SK-N-SH treated with all-trans-retinoic acid at 6 μM for 48 hours (cell line): ENCODE measurements around the gene FBXL22.

Experiments
- ATAC-seq: fragments of 200-7000 bp; cut with Tn5 transposase; 3 replicates; pipeline ENCODE4 v1.9.1; 2020; ENCODE audit warnings: mild to moderate bottlenecking, moderate library complexity
- ARNTL ChIP-seq: fragments of 450-650 bp; formaldehyde crosslinking; IDR thresholded peaks from 2 replicates; pipeline ENCODE4 v1.5.0; 2020; ENCODE audit warnings: low read depth, mild to moderate bottlenecking, moderate library complexity, borderline replicate concordance
- BACH2 ChIP-seq: fragments of 250-450 bp; sonication (Bioruptor Pico); IDR thresholded peaks from 2 replicates; pipeline ENCODE4 v1.9.0; 2021; ENCODE audit warnings: mild to moderate bottlenecking, borderline replicate concordance
- CSDC2 ChIP-seq: fragments of 250-450 bp; sonication (Bioruptor Pico); IDR thresholded peaks from 2 replicates; pipeline ENCODE4 v1.5.0; 2020; ENCODE audit warnings: mild to moderate bottlenecking, moderate library complexity
- CSRNP3 ChIP-seq: fragments of 250-450 bp; sonication (Bioruptor Pico); IDR thresholded peaks from 2 replicates; pipeline ENCODE4 v1.5.1; 2021; ENCODE audit warnings: mild to moderate bottlenecking, moderate library complexity
- ESRRG ChIP-seq: fragments of 250-450 bp; sonication (Bioruptor Pico); IDR thresholded peaks from 2 replicates; pipeline ENCODE4 v1.6.1; 2021; ENCODE audit warnings: mild to moderate bottlenecking
- GLIS3 ChIP-seq: fragments of 250-450 bp; sonication (Bioruptor Pico); IDR thresholded peaks from 2 replicates; pipeline ENCODE4 v1.5.0; 2020; ENCODE audit warnings: mild to moderate bottlenecking, moderate library complexity
- ISL1 ChIP-seq: fragments of 250-450 bp; sonication (Bioruptor Pico); IDR thresholded peaks from 2 replicates; pipeline ENCODE4 v2.1.2; 2022; ENCODE audit warnings: mild to moderate bottlenecking, moderate library complexity
- OSR1 ChIP-seq: fragments of 250-450 bp; sonication (Bioruptor Pico); IDR thresholded peaks from 2 replicates; pipeline ENCODE4 v1.8.0; 2022; ENCODE audit warnings: moderate library complexity, mild to moderate bottlenecking, inconsistent platforms
- PPARA ChIP-seq: fragments of 250-450 bp; sonication (Bioruptor Pico); IDR thresholded peaks from 2 replicates; pipeline ENCODE4 v1.5.0; 2020; ENCODE audit warnings: mild to moderate bottlenecking, borderline replicate concordance
- RARB ChIP-seq: fragments of 250-450 bp; sonication (Bioruptor Pico); IDR thresholded peaks from 2 replicates; pipeline ENCODE4 v1.8.0; 2021; ENCODE audit warnings: mild to moderate bottlenecking, moderate library complexity
- SNAI2 ChIP-seq: fragments of 250-450 bp; sonication (Bioruptor Pico); IDR thresholded peaks from 2 replicates; pipeline ENCODE4 v1.5.0; 2020; ENCODE audit warnings: mild to moderate bottlenecking, moderate library complexity
- TCF4 ChIP-seq: fragments of 250-450 bp; sonication (Bioruptor Pico); IDR thresholded peaks from 2 replicates; pipeline ENCODE4 v1.8.0; 2021; ENCODE audit warnings: mild to moderate bottlenecking, moderate library complexity, borderline replicate concordance
- TOX ChIP-seq: fragments of 250-450 bp; sonication (Bioruptor Pico); IDR thresholded peaks from 2 replicates; pipeline ENCODE4 v1.8.0; 2021; ENCODE audit warnings: mild to moderate bottlenecking, moderate library complexity, borderline replicate concordance
- ZC3H10 ChIP-seq: fragments of 250-450 bp; sonication (Bioruptor Pico); IDR thresholded peaks from 2 replicates; pipeline ENCODE4 v1.5.1; 2021; ENCODE audit warnings: mild to moderate bottlenecking, moderate library complexity
- ZFP3 ChIP-seq: fragments of 250-450 bp; sonication (Bioruptor Pico); IDR thresholded peaks from 2 replicates; pipeline ENCODE4 v1.5.0; 2020; ENCODE audit warnings: mild to moderate bottlenecking, moderate library complexity
- ZFP30 ChIP-seq: fragments of 450-650 bp; formaldehyde crosslinking; IDR thresholded peaks from 2 replicates; pipeline ENCODE4 v1.5.0; 2022; ENCODE audit warnings: mild to moderate bottlenecking, moderate library complexity
- ZNF565 ChIP-seq: fragments of 450-650 bp; formaldehyde crosslinking; conservative IDR thresholded peaks from 2 replicates; pipeline ENCODE4 v1.5.0; 2020; ENCODE audit warnings: low read depth, mild to moderate bottlenecking, moderate library complexity
- ZNF70 ChIP-seq: fragments of 450-650 bp; formaldehyde crosslinking; IDR thresholded peaks from 2 replicates; pipeline ENCODE4 v1.5.0; 2020; ENCODE audit warnings: mild to moderate bottlenecking, moderate library complexity
- ZNF8 ChIP-seq: fragments of 450-650 bp; formaldehyde crosslinking; IDR thresholded peaks from 2 replicates; pipeline ENCODE4 v1.5.0; 2020; ENCODE audit warnings: mild to moderate bottlenecking, moderate library complexity
- TF ChIP-seq, protein P1 (sequence below): fragments of 250-450 bp; sonication (Bioruptor Pico); IDR thresholded peaks from 2 replicates; pipeline ENCODE4 v1.5.1; 2020; ENCODE audit warnings: low read depth, mild to moderate bottlenecking, moderate library complexity
- TF ChIP-seq, protein P2 (sequence below): fragments of 250-450 bp; sonication (Bioruptor Pico); IDR thresholded peaks from 2 replicates; pipeline ENCODE4 v1.8.0; 2021; ENCODE audit warnings: low read depth, mild to moderate bottlenecking, moderate library complexity, borderline replicate concordance
- TF ChIP-seq, protein P3 (sequence below): fragments of 250-450 bp; sonication (Bioruptor Pico); IDR thresholded peaks from 2 replicates; pipeline ENCODE4 v1.5.0; 2020; ENCODE audit warnings: mild to moderate bottlenecking, moderate library complexity
- TF ChIP-seq, protein P4 (sequence below): fragments of 250-450 bp; sonication (Bioruptor Pico); IDR thresholded peaks from 2 replicates; pipeline ENCODE4 v1.8.0; 2020; ENCODE audit warnings: mild to moderate bottlenecking, moderate library complexity, borderline replicate concordance

Gene FBXL22

GRCh38 chr15:63602595-63602994, 5.4 kb downstream of the FBXL22 start:
- no peak for ATAC-seq
- TF ChIP-seq BACH2 (no peak), ZNF565 (CRISPR knock-in tag) (no peak), TCF4 (no peak), ESRRG (CRISPR knock-in tag) (no peak), ZC3H10 (no peak), TOX (no peak), PPARA (CRISPR knock-in tag) (no peak), CSRNP3 (no peak), CSDC2 (CRISPR knock-in tag) (no peak), ZFP3 (no peak), ZNF8 (no peak), ZNF70 (CRISPR knock-in tag) (no peak), ARNTL (no peak), OSR1 (CRISPR knock-in tag) (no peak), ZFP30 (CRISPR knock-in tag) (no peak), RARB (CRISPR knock-in tag) (no peak)
- TF ChIP-seq, protein P1, sequence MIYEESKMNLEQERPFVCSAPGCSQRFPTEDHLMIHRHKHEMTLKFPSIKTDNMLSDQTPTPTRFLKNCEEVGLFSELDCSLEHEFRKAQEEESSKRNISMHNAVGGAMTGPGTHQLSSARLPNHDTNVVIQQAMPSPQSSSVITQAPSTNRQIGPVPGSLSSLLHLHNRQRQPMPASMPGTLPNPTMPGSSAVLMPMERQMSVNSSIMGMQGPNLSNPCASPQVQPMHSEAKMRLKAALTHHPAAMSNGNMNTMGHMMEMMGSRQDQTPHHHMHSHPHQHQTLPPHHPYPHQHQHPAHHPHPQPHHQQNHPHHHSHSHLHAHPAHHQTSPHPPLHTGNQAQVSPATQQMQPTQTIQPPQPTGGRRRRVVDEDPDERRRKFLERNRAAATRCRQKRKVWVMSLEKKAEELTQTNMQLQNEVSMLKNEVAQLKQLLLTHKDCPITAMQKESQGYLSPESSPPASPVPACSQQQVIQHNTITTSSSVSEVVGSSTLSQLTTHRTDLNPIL (CRISPR knock-in tag), result no peak
- TF ChIP-seq, protein P2, sequence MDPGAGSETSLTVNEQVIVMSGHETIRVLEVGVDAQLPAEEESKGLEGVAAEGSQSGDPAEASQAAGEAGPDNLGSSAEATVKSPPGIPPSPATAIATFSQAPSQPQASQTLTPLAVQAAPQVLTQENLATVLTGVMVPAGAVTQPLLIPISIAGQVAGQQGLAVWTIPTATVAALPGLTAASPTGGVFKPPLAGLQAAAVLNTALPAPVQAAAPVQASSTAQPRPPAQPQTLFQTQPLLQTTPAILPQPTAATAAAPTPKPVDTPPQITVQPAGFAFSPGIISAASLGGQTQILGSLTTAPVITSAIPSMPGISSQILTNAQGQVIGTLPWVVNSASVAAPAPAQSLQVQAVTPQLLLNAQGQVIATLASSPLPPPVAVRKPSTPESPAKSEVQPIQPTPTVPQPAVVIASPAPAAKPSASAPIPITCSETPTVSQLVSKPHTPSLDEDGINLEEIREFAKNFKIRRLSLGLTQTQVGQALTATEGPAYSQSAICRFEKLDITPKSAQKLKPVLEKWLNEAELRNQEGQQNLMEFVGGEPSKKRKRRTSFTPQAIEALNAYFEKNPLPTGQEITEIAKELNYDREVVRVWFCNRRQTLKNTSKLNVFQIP (CRISPR knock-in tag), result no peak
- TF ChIP-seq, protein P3, sequence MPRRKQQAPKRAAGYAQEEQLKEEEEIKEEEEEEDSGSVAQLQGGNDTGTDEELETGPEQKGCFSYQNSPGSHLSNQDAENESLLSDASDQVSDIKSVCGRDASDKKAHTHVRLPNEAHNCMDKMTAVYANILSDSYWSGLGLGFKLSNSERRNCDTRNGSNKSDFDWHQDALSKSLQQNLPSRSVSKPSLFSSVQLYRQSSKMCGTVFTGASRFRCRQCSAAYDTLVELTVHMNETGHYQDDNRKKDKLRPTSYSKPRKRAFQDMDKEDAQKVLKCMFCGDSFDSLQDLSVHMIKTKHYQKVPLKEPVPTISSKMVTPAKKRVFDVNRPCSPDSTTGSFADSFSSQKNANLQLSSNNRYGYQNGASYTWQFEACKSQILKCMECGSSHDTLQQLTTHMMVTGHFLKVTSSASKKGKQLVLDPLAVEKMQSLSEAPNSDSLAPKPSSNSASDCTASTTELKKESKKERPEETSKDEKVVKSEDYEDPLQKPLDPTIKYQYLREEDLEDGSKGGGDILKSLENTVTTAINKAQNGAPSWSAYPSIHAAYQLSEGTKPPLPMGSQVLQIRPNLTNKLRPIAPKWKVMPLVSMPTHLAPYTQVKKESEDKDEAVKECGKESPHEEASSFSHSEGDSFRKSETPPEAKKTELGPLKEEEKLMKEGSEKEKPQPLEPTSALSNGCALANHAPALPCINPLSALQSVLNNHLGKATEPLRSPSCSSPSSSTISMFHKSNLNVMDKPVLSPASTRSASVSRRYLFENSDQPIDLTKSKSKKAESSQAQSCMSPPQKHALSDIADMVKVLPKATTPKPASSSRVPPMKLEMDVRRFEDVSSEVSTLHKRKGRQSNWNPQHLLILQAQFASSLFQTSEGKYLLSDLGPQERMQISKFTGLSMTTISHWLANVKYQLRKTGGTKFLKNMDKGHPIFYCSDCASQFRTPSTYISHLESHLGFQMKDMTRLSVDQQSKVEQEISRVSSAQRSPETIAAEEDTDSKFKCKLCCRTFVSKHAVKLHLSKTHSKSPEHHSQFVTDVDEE, result no peak

GRCh38 chr15:63603516-63603915, 6.3 kb downstream of the FBXL22 start:
- ATAC-seq, result no peak
- no peak for TF ChIP-seq TCF4
- TF ChIP-seq, protein P4, sequence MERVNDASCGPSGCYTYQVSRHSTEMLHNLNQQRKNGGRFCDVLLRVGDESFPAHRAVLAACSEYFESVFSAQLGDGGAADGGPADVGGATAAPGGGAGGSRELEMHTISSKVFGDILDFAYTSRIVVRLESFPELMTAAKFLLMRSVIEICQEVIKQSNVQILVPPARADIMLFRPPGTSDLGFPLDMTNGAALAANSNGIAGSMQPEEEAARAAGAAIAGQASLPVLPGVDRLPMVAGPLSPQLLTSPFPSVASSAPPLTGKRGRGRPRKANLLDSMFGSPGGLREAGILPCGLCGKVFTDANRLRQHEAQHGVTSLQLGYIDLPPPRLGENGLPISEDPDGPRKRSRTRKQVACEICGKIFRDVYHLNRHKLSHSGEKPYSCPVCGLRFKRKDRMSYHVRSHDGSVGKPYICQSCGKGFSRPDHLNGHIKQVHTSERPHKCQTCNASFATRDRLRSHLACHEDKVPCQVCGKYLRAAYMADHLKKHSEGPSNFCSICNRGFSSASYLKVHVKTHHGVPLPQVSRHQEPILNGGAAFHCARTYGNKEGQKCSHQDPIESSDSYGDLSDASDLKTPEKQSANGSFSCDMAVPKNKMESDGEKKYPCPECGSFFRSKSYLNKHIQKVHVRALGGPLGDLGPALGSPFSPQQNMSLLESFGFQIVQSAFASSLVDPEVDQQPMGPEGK (CRISPR knock-in tag), result no peak
- no peak for TF ChIP-seq CSRNP3
- TF ChIP-seq ZFP30 (CRISPR knock-in tag), result no peak
- TF ChIP-seq, protein P3, result no peak
- TF ChIP-seq ESRRG (CRISPR knock-in tag), result no peak
- TF ChIP-seq ZNF8, result no peak
- TF ChIP-seq TOX, result no peak
- TF ChIP-seq BACH2, result no peak
- no peak for TF ChIP-seq ZC3H10
- TF ChIP-seq ZNF565 (CRISPR knock-in tag), result no peak
- TF ChIP-seq ISL1, result no peak
- TF ChIP-seq ZNF70 (CRISPR knock-in tag), result no peak
- no peak for TF ChIP-seq ZFP3
- TF ChIP-seq, protein P1 (CRISPR knock-in tag), result no peak
- no peak for TF ChIP-seq ARNTL
- no peak for TF ChIP-seq RARB (CRISPR knock-in tag)
- no peak for TF ChIP-seq OSR1 (CRISPR knock-in tag)
- TF ChIP-seq GLIS3 (CRISPR knock-in tag), result no peak
- TF ChIP-seq SNAI2 (CRISPR knock-in tag), result no peak
- TF ChIP-seq, all 23 proteins: peak for 0
